HEK293 (cell line): Measurements from ENCODE around the gene MYO1D.
A peak's percentile ranks its signal among the peaks of the same experiment; 100 is the strongest.

Experiments
- CTCF ChIA-PET: fragments of 350-600 bp; formaldehyde crosslinking; extraction: SDS; loops from one replicate; lab custom pipeline; 2021; ENCODE audit warnings: antibody characterized with exemption; lab: Yijun Ruan, JAX
- POLR2A ChIA-PET: fragments of 300-600 bp; formaldehyde crosslinking; extraction: SDS; loops from one replicate; lab custom pipeline; 2020; ENCODE audit warnings: antibody characterized with exemption, inconsistent platforms; lab: Yijun Ruan, JAX
- H3K27ac ChIP-seq: fragments of 200-500 bp; sonication (Bioruptor generic); 2 replicates; pipeline ENCODE4 v1.5.1; 2014; ENCODE audit warnings: low read depth, low read length, control low read depth, inconsistent platforms; ENCODE audit errors: extremely low read depth
- H3K36me3 ChIP-seq, 2 experiments: fragments of 200-500 bp in 1 of 2; sonication (Bioruptor generic) in 1 of 2; 1 replicate in 1 of 2; 2 replicates in 1 of 2; pipeline ENCODE4 v1.5.1; 2014 to 2017; ENCODE audit warnings: inconsistent platforms in 2 of 2, low read length in 2 of 2; ENCODE audit not compliant: control insufficient read depth in 2 of 2, insufficient read depth in 1 of 2
- H3K4me1 ChIP-seq: fragments of 200-500 bp; sonication (Bioruptor generic); 2 replicates; pipeline ENCODE4 v1.5.1; 2014; ENCODE audit warnings: mild to moderate bottlenecking, low read length, inconsistent platforms; ENCODE audit not compliant: control insufficient read depth, insufficient read depth
- H3K4me3 ChIP-seq: 2 replicates; pipeline ENCODE4 v1.5.1; 2011; ENCODE audit warnings: low read depth, mild to moderate bottlenecking, control low read depth, low read length, moderate library complexity
- H3K9me3 ChIP-seq: fragments of 200-500 bp; sonication (Bioruptor generic); 2 replicates; pipeline ENCODE4 v1.5.1; 2014; ENCODE audit warnings: low read depth, low read length, inconsistent platforms; ENCODE audit not compliant: control insufficient read depth, insufficient read depth
- GLI2 ChIP-seq: fragments of 450-650 bp; formaldehyde crosslinking; IDR thresholded peaks from 2 replicates; pipeline ENCODE4; 2017; ENCODE audit warnings: missing biosample characterization, missing genetic modification characterization, low read depth, borderline replicate concordance
- HOXC10 ChIP-seq: sonication (generic); formaldehyde crosslinking; IDR thresholded peaks from 2 replicates; pipeline ENCODE4 v1.8.1; 2023; ENCODE audit warnings: mild to moderate bottlenecking, missing genetic modification reagents
- KLF10 ChIP-seq: fragments of 450-650 bp; IDR thresholded peaks from 2 replicates; pipeline ENCODE4 v1.5.1; 2018; ENCODE audit warnings: missing biosample characterization, mild to moderate bottlenecking, missing genetic modification characterization
- RBAK ChIP-seq: fragments of 450-650 bp; formaldehyde crosslinking; IDR thresholded peaks from 2 replicates; pipeline ENCODE4 v1.5.1; 2016; ENCODE audit warnings: missing biosample characterization, missing genetic modification characterization
- SP7 ChIP-seq: fragments of 450-650 bp; formaldehyde crosslinking; IDR thresholded peaks from 2 replicates; pipeline ENCODE4 v1.5.1; 2016; ENCODE audit warnings: missing biosample characterization, missing genetic modification characterization
- TCF7L2 ChIP-seq: IDR thresholded peaks from 2 replicates; pipeline ENCODE4 v1.6.1; 2011; ENCODE audit warnings: low read depth, mild to moderate bottlenecking, inconsistent platforms, low read length, moderate library complexity, borderline replicate concordance
- ZBTB20 ChIP-seq: fragments of 450-650 bp; formaldehyde crosslinking; IDR thresholded peaks from 2 replicates; pipeline ENCODE4 v1.5.1; 2016; ENCODE audit warnings: missing biosample characterization, missing genetic modification characterization
- ZBTB26 ChIP-seq: fragments of 450-650 bp; formaldehyde crosslinking; optimal IDR thresholded peaks from 2 replicates; pipeline ENCODE3; 2016; ENCODE audit warnings: missing biosample characterization, mild to moderate bottlenecking, missing genetic modification characterization
- ZBTB48 ChIP-seq: fragments of 450-650 bp; formaldehyde crosslinking; IDR thresholded peaks from 2 replicates; pipeline ENCODE4 v1.5.1; 2016; ENCODE audit warnings: missing biosample characterization, missing genetic modification characterization
- ZBTB8A ChIP-seq: fragments of 450-650 bp; formaldehyde crosslinking; IDR thresholded peaks from 2 replicates; pipeline ENCODE4 v1.5.1; 2016; ENCODE audit warnings: missing biosample characterization, missing genetic modification characterization
- ZNF174 ChIP-seq: fragments of 450-650 bp; formaldehyde crosslinking; IDR thresholded peaks from 2 replicates; pipeline ENCODE4 v1.5.0; 2017; ENCODE audit warnings: missing biosample characterization, mild to moderate bottlenecking, missing genetic modification characterization
- ZNF26 ChIP-seq: fragments of 450-650 bp; formaldehyde crosslinking; IDR thresholded peaks from 2 replicates; pipeline ENCODE4 v1.5.1; 2016; ENCODE audit warnings: missing biosample characterization, missing genetic modification characterization
- ZNF335 ChIP-seq: fragments of 450-650 bp; formaldehyde crosslinking; conservative IDR thresholded peaks from 2 replicates; pipeline ENCODE4 v1.5.1; 2016; ENCODE audit warnings: missing biosample characterization, missing genetic modification characterization
- ZNF341 ChIP-seq: fragments of 450-650 bp; formaldehyde crosslinking; IDR thresholded peaks from 2 replicates; pipeline ENCODE4; 2016; ENCODE audit warnings: low read depth, missing biosample characterization, missing genetic modification characterization
- ZNF449 ChIP-seq: fragments of 450-650 bp; formaldehyde crosslinking; IDR thresholded peaks from 2 replicates; pipeline ENCODE4 v1.5.1; 2017; ENCODE audit warnings: missing biosample characterization, mild to moderate bottlenecking, missing genetic modification characterization, moderate library complexity
- ZNF560 ChIP-seq: fragments of 450-650 bp; formaldehyde crosslinking; IDR thresholded peaks from 2 replicates; pipeline ENCODE4 v1.5.1; 2017; ENCODE audit warnings: missing biosample characterization, missing genetic modification characterization, borderline replicate concordance
- ZNF561 ChIP-seq: fragments of 450-650 bp; IDR thresholded peaks from 2 replicates; pipeline ENCODE4 v1.5.1; 2018; ENCODE audit warnings: missing biosample characterization, missing genetic modification characterization, borderline replicate concordance
- ZNF596 ChIP-seq: fragments of 450-650 bp; IDR thresholded peaks from 2 replicates; pipeline ENCODE4 v1.5.0; 2018; ENCODE audit warnings: missing biosample characterization, mild to moderate bottlenecking, missing genetic modification characterization, moderate library complexity
- ZNF600 ChIP-seq: fragments of 450-650 bp; formaldehyde crosslinking; IDR thresholded peaks from 2 replicates; pipeline ENCODE4 v1.5.1; 2016; ENCODE audit warnings: missing biosample characterization, missing genetic modification characterization
- ZNF677 ChIP-seq: fragments of 450-650 bp; IDR thresholded peaks from 2 replicates; pipeline ENCODE4 v1.5.0; 2018; ENCODE audit warnings: missing biosample characterization, mild to moderate bottlenecking, missing genetic modification characterization, moderate library complexity
- ZNF692 ChIP-seq: fragments of 450-650 bp; formaldehyde crosslinking; IDR thresholded peaks from 2 replicates; pipeline ENCODE4 v1.5.1; 2016; ENCODE audit warnings: missing biosample characterization, missing genetic modification characterization
- ZNF776 ChIP-seq: fragments of 450-650 bp; formaldehyde crosslinking; IDR thresholded peaks from 2 replicates; pipeline ENCODE4 v1.5.0; 2017; ENCODE audit warnings: missing biosample characterization, missing genetic modification characterization, borderline replicate concordance

Gene MYO1D

GRCh38 chr17:32487473-32488176 lies 389.3 kb downstream of the MYO1D start (continued):
- no peak for TF ChIP-seq ZNF560
- TF ChIP-seq ZNF26, result no peak
- 0 out of 2 replicates have a peak, but pooled peaks have one; percentile 11 for TF ChIP-seq ZNF341
- TF ChIP-seq ZBTB48 (tag by site-specific recombination), result no peak
- TF ChIP-seq ZNF449, result peak; percentile 67
- TF ChIP-seq, all 188 proteins: peak for 13

- Histone ChIP-seq H3K9me3 (no peaks in the 10 kb centered on the region), H3K4me3 (peak within 1 kb of the TSS; percentile 57), H3K27ac (peak within 1 kb of the TSS; percentile 80; the same call in 1 of the 2 replicates), H3K4me1 (peaks cover 31% of the 10 kb centered on the region), H3K36me3 (peaks cover 5 to 41% of the 10 kb centered on the region in 2 experiments; a peak in 2 of 3 replicates)
- ChIA-PET CTCF (interaction anchor here (0.7 to 1.8 kb wide), 12 partner anchors 9 to 578 kb away, joined by 3 to 8 read pairs (median 4); partner anchors contain the start of gene PSMD11), POLR2A (interaction anchor here (0.6 to 1.5 kb wide), 7 partner anchors 11 to 268 kb away, joined by 3 to 4 read pairs (median 3); no protein-coding TSS in a partner anchor)
- TF ChIP-seq ZNF776 (tag by site-specific recombination) (no peak), ZNF677 (tag by site-specific recombination) (peak; percentile 50; the same call in 1 of the 2 replicates), ZNF174 (tag by site-specific recombination) (no peak), ZBTB26 (peak; percentile 24), ZNF596 (tag by site-specific recombination) (0 out of 2 replicates have a peak, but pooled peaks have one; percentile 7)
Measured at GRCh38 chr17:32486701-32487472, 390.0 kb downstream of the MYO1D start, which contains the start of gene CDK5R1. TSS of gene CDK5R1 (plus strand) at chr17:32486993. CDS start at chr17:32487621, 628 bp downstream.

GRCh38 chr17:32486111-32486700 lies 390.7 kb downstream of the MYO1D start:
- CTCF ChIA-PET, result interaction anchor here (0.7 to 5.0 kb wide), 15 partner anchors 9 to 392 kb away, joined by 3 to 50 read pairs (median 4); partner anchors contain the start of gene PSMD11
- H3K36me3 ChIP-seq, result peaks cover 12 to 48% of the 10 kb centered on the region in 2 experiments; a peak in 2 of 3 replicates
- H3K4me1 ChIP-seq, result peaks cover 31% of the 10 kb centered on the region
- peak overlapping the region; percentile 80; the same call in 1 of the 2 replicates for H3K27ac ChIP-seq
- POLR2A ChIA-PET, result interaction anchor here (0.5 to 1.5 kb wide), 6 partner anchors 12 to 441 kb away, joined by 3 to 4 read pairs (median 3); partner anchors contain the start of gene TMEM98
- H3K9me3 ChIP-seq, result no peaks in the 10 kb centered on the region
- H3K4me3 ChIP-seq, result peak overlapping the region; percentile 57
- no peak for TF ChIP-seq GLI2 (tag by site-specific recombination)
- peak; percentile 80 for TF ChIP-seq ZBTB8A (tag by site-specific recombination)
- TF ChIP-seq ZBTB26, result peak; percentile 42
- no peak for TF ChIP-seq RBAK (tag by site-specific recombination)
- TF ChIP-seq ZBTB20 (tag by site-specific recombination), result peak; percentile 48; the same call in 1 of the 2 replicates
- TF ChIP-seq HOXC10 (CRISPR knock-in tag), result 0 out of 2 replicates have a peak, but pooled peaks have one; percentile 51
- TF ChIP-seq ZNF561 (tag by site-specific recombination), result 0 out of 2 replicates have a peak, but pooled peaks have one; percentile 65
- TF ChIP-seq TCF7L2, result peak; percentile 94
- TF ChIP-seq ZNF600 (tag by site-specific recombination), result 0 out of 2 replicates have a peak, but pooled peaks have one; percentile 34
- peak; percentile 51 for TF ChIP-seq ZNF335
- 0 out of 2 replicates have a peak, but pooled peaks have one; percentile 53 for TF ChIP-seq KLF10 (tag by site-specific recombination)
- no peak for TF ChIP-seq SP7 (tag by site-specific recombination)
- TF ChIP-seq ZNF692 (tag by site-specific recombination), result 0 out of 2 replicates have a peak, but pooled peaks have one; percentile 37
